WTC11 (cell line): ENCODE data around the gene SENP7. TPM values are rescaled to one million over a fixed set of nuclear protein-coding genes. Genes with fewer than 3 reads are reported as not detected.

Experiments
- ATAC-seq: fragments of 200-7000 bp; cut with Tn5 transposase; 2 replicates; pipeline ENCODE4 v1.10.0; 2021; ENCODE audit warnings: mild to moderate bottlenecking, moderate library complexity
- CTCF ChIA-PET: fragments of 300-600 bp; sonication (Branson Sonifier 250); formaldehyde crosslinking; loops from one replicate; lab custom pipeline; 2021; ENCODE audit warnings: antibody characterized with exemption; lab: Charles Lee
- POLR2A ChIA-PET: fragments of 350-600 bp; sonication (Branson Sonifier 250); formaldehyde crosslinking; loops from one replicate; lab custom pipeline; 2021; ENCODE audit warnings: antibody characterized with exemption; lab: Charles Lee
- DNase-seq: peaks from one replicate; pipeline ENCODE4 v3.0.0; 2021; ENCODE audit warnings: low spot score
- H3K27ac Mint-ChIP-seq: 2 replicates; pipeline ENCODE4 v1.8.0; 2021; ENCODE audit warnings: mixed read lengths
- H3K27me3 Mint-ChIP-seq: 2 replicates; pipeline ENCODE4 v1.8.0; 2021; ENCODE audit warnings: low read depth, mild to moderate bottlenecking, moderate library complexity, mixed read lengths
- H3K36me3 Mint-ChIP-seq: 2 replicates; pipeline ENCODE4 v1.8.0; 2021; ENCODE audit warnings: mixed read lengths
- H3K4me1 Mint-ChIP-seq: 2 replicates; pipeline ENCODE4 v1.8.0; 2022; ENCODE audit warnings: mixed read lengths
- H3K4me3 Mint-ChIP-seq: 2 replicates; pipeline ENCODE4 v1.8.0; 2021; ENCODE audit warnings: mild to moderate bottlenecking, moderate library complexity, mixed read lengths
- H3K9me3 Mint-ChIP-seq: 2 replicates; pipeline ENCODE4 v1.8.0; 2021; ENCODE audit warnings: mixed read lengths
- AFF4 ChIP-seq: sonication (generic); formaldehyde crosslinking; IDR thresholded peaks from 2 replicates; pipeline ENCODE4 v1.8.1; 2023; ENCODE audit warnings: mild to moderate bottlenecking, missing genetic modification reagents, borderline replicate concordance
- ARID4B ChIP-seq: sonication (generic); formaldehyde crosslinking; IDR thresholded peaks from 2 replicates; pipeline ENCODE4 v1.8.0; 2023; ENCODE audit warnings: missing genetic modification reagents, mild to moderate bottlenecking, borderline replicate concordance
- ATF6 ChIP-seq: sonication (generic); formaldehyde crosslinking; IDR thresholded peaks from 2 replicates; pipeline ENCODE4 v1.8.1; 2023; ENCODE audit warnings: mild to moderate bottlenecking, missing genetic modification reagents
- CBFB ChIP-seq: sonication (generic); formaldehyde crosslinking; IDR thresholded peaks from 2 replicates; pipeline ENCODE4 v1.8.1; 2022; ENCODE audit warnings: mild to moderate bottlenecking, low read depth, missing genetic modification reagents
- CREM ChIP-seq: sonication (generic); formaldehyde crosslinking; IDR thresholded peaks from 2 replicates; pipeline ENCODE4 v1.8.1; 2022; ENCODE audit warnings: mild to moderate bottlenecking, missing genetic modification reagents, moderate library complexity
- E2F4 ChIP-seq: sonication (generic); formaldehyde crosslinking; IDR thresholded peaks from 2 replicates; pipeline ENCODE4 v1.8.1; 2022; ENCODE audit warnings: low read depth, mild to moderate bottlenecking, moderate library complexity, missing genetic modification reagents, borderline replicate concordance
- E2F5 ChIP-seq: sonication (generic); formaldehyde crosslinking; IDR thresholded peaks from 2 replicates; pipeline ENCODE4 v1.8.1; 2022; ENCODE audit warnings: mild to moderate bottlenecking, moderate library complexity, missing genetic modification reagents
- ELF4 ChIP-seq: sonication (generic); formaldehyde crosslinking; IDR thresholded peaks from 2 replicates; pipeline ENCODE4 v1.8.1; 2022; ENCODE audit warnings: low read depth, mild to moderate bottlenecking, moderate library complexity, missing genetic modification reagents
- IRF2 ChIP-seq: sonication (generic); formaldehyde crosslinking; IDR thresholded peaks from 2 replicates; pipeline ENCODE4 v1.8.0; 2022; ENCODE audit warnings: low read depth, missing genetic modification reagents, borderline replicate concordance
- MAX ChIP-seq: sonication (generic); formaldehyde crosslinking; IDR thresholded peaks from 2 replicates; pipeline ENCODE4 v1.8.0; 2022; ENCODE audit warnings: mild to moderate bottlenecking, missing genetic modification reagents
- MXD4 ChIP-seq: fragments of 250-450 bp; sonication (Bioruptor Pico); IDR thresholded peaks from 2 replicates; pipeline ENCODE4 v1.8.0; 2021; ENCODE audit warnings: mild to moderate bottlenecking, moderate library complexity, borderline replicate concordance
- NR2C2 ChIP-seq: sonication (generic); formaldehyde crosslinking; IDR thresholded peaks from 2 replicates; pipeline ENCODE4 v1.8.0; 2022; ENCODE audit warnings: mild to moderate bottlenecking, missing genetic modification reagents
- SMAD3 ChIP-seq: sonication (generic); formaldehyde crosslinking; IDR thresholded peaks from 2 replicates; pipeline ENCODE4 v1.8.0; 2022; ENCODE audit warnings: missing genetic modification reagents, mild to moderate bottlenecking, borderline replicate concordance
- STAT6 ChIP-seq: sonication (generic); formaldehyde crosslinking; conservative IDR thresholded peaks from 2 replicates; pipeline ENCODE4 v1.8.1; 2023; ENCODE audit warnings: mild to moderate bottlenecking, low read depth, missing genetic modification reagents, moderate library complexity
- TCF7 ChIP-seq: sonication (generic); formaldehyde crosslinking; IDR thresholded peaks from 2 replicates; pipeline ENCODE4 v1.8.0; 2022; ENCODE audit warnings: mild to moderate bottlenecking, low read depth, missing genetic modification reagents, moderate library complexity
- TEAD1 ChIP-seq: sonication (generic); formaldehyde crosslinking; IDR thresholded peaks from 2 replicates; pipeline ENCODE4 v1.8.0; 2022; ENCODE audit warnings: mild to moderate bottlenecking, missing genetic modification reagents
- ZNF423 ChIP-seq: fragments of 250-450 bp; sonication (Bioruptor Pico); IDR thresholded peaks from 2 replicates; pipeline ENCODE4 v2.1.2; 2022; ENCODE audit warnings: mild to moderate bottlenecking, moderate library complexity
- ZNF671 ChIP-seq: fragments of 250-450 bp; sonication (Bioruptor Pico); IDR thresholded peaks from 2 replicates; pipeline ENCODE4 v1.8.0; 2021; ENCODE audit warnings: mild to moderate bottlenecking
- total RNA-seq: library from RNA; stranded (reverse); gene quantifications from 3 replicates; pipeline ENCODE4 v1.2.3, GENCODE V29; 2021

SENP7 gene
- total RNA-seq, 1 experiment from 2014 or later: 10.5 TPM

GRCh38 chr3:101319531-101319930 lies 193.5 kb downstream of the SENP7 start (continued):
- TF ChIP-seq ARID4B (no peak), ZNF423 (CRISPR knock-in tag) (no peak), MAX (CRISPR knock-in tag) (no peak), ATF6 (CRISPR knock-in tag) (no peak), CREM (CRISPR knock-in tag) (no peak), ZNF671 (CRISPR knock-in tag) (no peak), IRF2 (CRISPR knock-in tag) (no peak), MXD4 (CRISPR knock-in tag) (no peak), SMAD3 (CRISPR knock-in tag) (no peak), STAT6 (CRISPR knock-in tag) (no peak), E2F5 (CRISPR knock-in tag) (no peak)

- no peak for ATAC-seq
- Mint-ChIP-seq H3K4me1 (no peaks in the 10 kb centered on the region), H3K27ac (no peak overlapping the region), H3K4me3 (no peak overlapping the region), H3K9me3 (peaks cover 30% of the 10 kb centered on the region)
- TF ChIP-seq SMAD3 (CRISPR knock-in tag) (no peak), TEAD1 (CRISPR knock-in tag) (no peak)
- TF ChIP-seq, all 79 proteins: peak for 0
- ChIA-PET CTCF (no interaction called here), POLR2A (no interaction called here)
- no peak for DNase-seq
- H3K36me3 Mint-ChIP-seq: peaks cover 24% of the 10 kb centered on the region
- H3K27me3 Mint-ChIP-seq: peaks cover 9% of the 10 kb centered on the region
These were observed 200.5 kb downstream of the SENP7 start for GRCh38 chr3:101312545-101312944.

- H3K9me3 Mint-ChIP-seq: peaks cover 37% of the 10 kb centered on the region
- ChIA-PET CTCF (no interaction called here), POLR2A (interaction anchor here (0.5 kb wide), 1 partner anchor 18 kb away, joined by 3 read pairs; no protein-coding TSS in a partner anchor)
- DNase-seq: no peak
- H3K4me3 Mint-ChIP-seq: no peak overlapping the region
- H3K4me1 Mint-ChIP-seq: no peaks in the 10 kb centered on the region
- H3K36me3 Mint-ChIP-seq: peaks cover 28% of the 10 kb centered on the region
- H3K27me3 Mint-ChIP-seq: peaks cover 9% of the 10 kb centered on the region
- ATAC-seq: no peak
- no peak overlapping the region for H3K27ac Mint-ChIP-seq
- TF ChIP-seq CREM (CRISPR knock-in tag): no peak
- no peak for TF ChIP-seq CBFB (CRISPR knock-in tag)
- no peak for TF ChIP-seq NR2C2 (CRISPR knock-in tag)
- TF ChIP-seq E2F4 (CRISPR knock-in tag): no peak
- no peak for TF ChIP-seq ELF4 (CRISPR knock-in tag)
- no peak for TF ChIP-seq TCF7 (CRISPR knock-in tag)
- no peak for TF ChIP-seq AFF4 (CRISPR knock-in tag)
These were observed 201.3 kb downstream of the SENP7 start for GRCh38 chr3:101311676-101312075.
